ENCODE data around the gene MSGN1. TPM values are rescaled to one million over a fixed set of nuclear protein-coding genes. Genes with fewer than 3 reads are reported as not detected.

MSGN1 gene
- total RNA-seq, 1 donor: not detected

- no peak overlapping the region for H3K4me3 ChIP-seq (ENCODE audit: low read length)
These were observed 35.7 kb downstream of the MSGN1 start for GRCh38 chr2:17851731-17852585.

DNA sequence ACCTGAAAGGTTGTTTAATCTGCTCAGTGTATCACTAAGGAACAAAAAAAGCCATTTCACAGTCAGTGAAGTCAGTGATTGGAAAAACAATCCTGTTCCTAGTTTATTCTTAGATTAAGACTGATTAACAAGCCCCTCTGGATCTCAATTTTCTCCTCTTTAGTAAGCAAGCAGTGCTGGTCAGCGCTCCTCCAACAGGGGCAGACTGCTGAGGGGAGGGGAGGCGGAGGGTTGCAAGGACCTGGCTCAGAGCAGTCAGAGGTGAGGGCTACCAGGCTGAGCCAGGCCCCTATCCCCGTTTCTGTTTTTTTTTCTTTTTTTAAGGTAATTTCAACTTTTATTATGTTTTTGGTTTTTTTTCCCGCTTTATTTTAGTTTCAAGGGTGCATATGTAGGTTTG lies 37.5 kb downstream of the MSGN1 start:
- Histone ChIP-seq H3K27me3 (ENCODE audit: insufficient read depth, low read length) (peaks cover 4% of the 10 kb centered on the region), H3K4me3 (ENCODE audit: low read length) (no peak overlapping the region), H3K4me1 (ENCODE audit: insufficient read depth, low read length) (no peaks in the 10 kb centered on the region), H3K9me3 (ENCODE audit: low read depth, low read length) (no peaks in the 10 kb centered on the region)

More at GRCh38 chr2:17851731-17852585, 35.7 kb downstream of the MSGN1 start:
- H3K4me1 ChIP-seq (ENCODE audit: insufficient read depth, low read length): no peaks in the 10 kb centered on the region
- H3K9me3 ChIP-seq (ENCODE audit: low read depth, low read length): no peaks in the 10 kb centered on the region
- no peaks in the 10 kb centered on the region for H3K27me3 ChIP-seq (ENCODE audit: insufficient read depth, low read length)

DNA sequence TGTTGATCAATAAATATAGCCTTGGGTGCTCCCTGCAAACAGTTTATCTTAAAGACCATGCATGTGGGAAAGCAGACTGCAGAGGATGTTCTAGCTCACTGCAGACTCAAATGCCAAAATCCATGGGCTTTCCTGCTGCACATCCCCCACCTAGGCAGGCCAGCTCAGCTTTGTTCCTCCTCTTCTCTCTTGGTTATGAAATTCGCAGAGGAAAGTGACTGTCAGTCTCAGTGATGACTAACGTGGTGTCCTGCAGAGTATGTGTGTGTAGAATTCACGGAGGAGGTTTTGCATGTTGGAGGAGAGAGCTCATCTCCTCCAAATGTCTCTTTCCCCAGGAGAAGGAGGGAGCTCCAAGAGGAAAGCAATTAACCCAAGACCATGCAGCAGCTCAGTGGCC lies 40.8 kb downstream of the MSGN1 start:
- Histone ChIP-seq H3K27me3 (ENCODE audit: insufficient read depth, low read length) (peaks cover 4% of the 10 kb centered on the region), H3K4me1 (ENCODE audit: insufficient read depth, low read length) (no peaks in the 10 kb centered on the region), H3K4me3 (ENCODE audit: low read length) (no peak overlapping the region), H3K9me3 (ENCODE audit: low read depth, low read length) (no peaks in the 10 kb centered on the region)

GRCh38 chr2:17858064-17858463 lies 41.8 kb downstream of the MSGN1 start:
- Histone ChIP-seq H3K9me3 (ENCODE audit: low read depth, low read length) (no peaks in the 10 kb centered on the region), H3K4me3 (ENCODE audit: low read length) (no peak overlapping the region), H3K27me3 (ENCODE audit: insufficient read depth, low read length) (peaks cover 4% of the 10 kb centered on the region), H3K4me1 (ENCODE audit: insufficient read depth, low read length) (no peaks in the 10 kb centered on the region)

DNA sequence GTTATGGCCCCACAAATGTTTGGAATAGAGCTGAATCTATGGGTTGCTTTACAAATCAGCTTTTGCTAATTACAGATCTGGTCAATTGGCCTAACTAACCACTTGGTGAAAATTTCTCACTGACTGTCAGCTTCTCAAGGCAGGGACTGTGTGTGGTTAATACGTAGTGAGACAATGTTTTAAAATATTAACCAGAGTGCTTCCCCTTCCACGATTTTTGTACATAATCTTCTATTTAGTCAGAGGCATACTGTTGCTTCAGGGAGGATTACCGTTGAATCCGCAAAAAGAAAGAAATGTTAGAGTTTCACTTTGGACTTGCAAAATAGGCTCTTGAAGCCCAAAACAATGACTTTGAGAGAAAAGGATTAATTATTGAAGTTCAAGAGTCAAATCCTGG lies 47.3 kb downstream of the MSGN1 start:
- Histone ChIP-seq H3K27me3 (ENCODE audit: insufficient read depth, low read length) (no peaks in the 10 kb centered on the region), H3K4me3 (ENCODE audit: low read length) (no peak overlapping the region), H3K4me1 (ENCODE audit: insufficient read depth, low read length) (no peaks in the 10 kb centered on the region), H3K9me3 (ENCODE audit: low read depth, low read length) (no peaks in the 10 kb centered on the region)

DNA sequence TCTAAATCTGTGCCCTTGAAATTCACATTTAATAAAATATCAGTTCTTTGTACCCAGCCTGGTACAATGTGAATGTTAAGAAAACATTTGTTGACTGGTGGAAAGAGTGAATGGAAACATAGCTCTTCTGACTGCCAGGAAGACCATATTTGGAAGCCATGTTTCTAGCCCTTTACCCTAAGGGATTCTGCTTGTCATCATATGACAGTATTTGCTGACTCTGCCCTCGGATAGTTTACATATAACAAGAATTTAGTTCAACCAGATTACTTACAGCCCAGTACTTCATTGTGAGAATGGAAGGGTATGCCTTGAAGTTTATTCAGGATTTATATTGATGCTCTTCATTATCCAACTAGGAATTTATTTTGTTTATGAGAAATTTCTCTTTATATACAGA lies 48.4 kb downstream of the MSGN1 start:
- H3K27me3 ChIP-seq (ENCODE audit: insufficient read depth, low read length): peaks cover 3% of the 10 kb centered on the region
- no peak overlapping the region for H3K4me3 ChIP-seq (ENCODE audit: low read length)
- H3K4me1 ChIP-seq (ENCODE audit: insufficient read depth, low read length): no peaks in the 10 kb centered on the region
- no peaks in the 10 kb centered on the region for H3K9me3 ChIP-seq (ENCODE audit: low read depth, low read length)

DNA sequence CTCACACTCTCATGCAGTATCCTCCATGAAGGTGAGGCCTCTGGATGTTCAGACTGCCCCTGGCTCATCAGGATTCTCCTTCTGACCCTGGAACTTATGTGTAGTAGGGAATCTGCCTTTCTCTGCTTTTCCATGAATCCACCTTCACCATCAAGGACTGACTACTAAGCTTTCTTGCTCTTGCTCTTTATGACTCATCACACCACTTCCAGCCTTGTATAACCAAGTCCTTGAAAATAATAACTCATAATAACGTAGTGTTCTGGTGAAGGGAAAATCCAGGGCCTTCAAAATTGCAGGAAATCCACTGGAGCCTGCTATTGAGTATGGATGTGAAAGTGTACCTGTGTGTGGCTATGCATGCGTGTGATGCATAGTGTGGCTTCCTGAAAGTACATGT lies 50.9 kb downstream of the MSGN1 start:
- H3K4me3 ChIP-seq (ENCODE audit: low read length): no peak overlapping the region
- no peaks in the 10 kb centered on the region for H3K4me1 ChIP-seq (ENCODE audit: insufficient read depth, low read length)
- no peaks in the 10 kb centered on the region for H3K9me3 ChIP-seq (ENCODE audit: low read depth, low read length)
- peaks cover 3% of the 10 kb centered on the region for H3K27me3 ChIP-seq (ENCODE audit: insufficient read depth, low read length)

Other genes with a start within 250 kb of the MSGN1 start
- 9.2 TPM for gene SMC6, start 62.6 kb upstream of the MSGN1 start, total RNA-seq
- 10.7 TPM for gene GEN1, start 62.3 kb upstream of the MSGN1 start, total RNA-seq
- gene KCNS3, start 62.2 kb downstream of the MSGN1 start, total RNA-seq: not detected

All from mononuclear cell (primary cell).